H7 (cell line): ENCODE measurements around the gene BPNT1. TPM values are rescaled to one million over a fixed set of nuclear protein-coding genes. Genes with fewer than 3 reads are reported as not detected.
"Not testable (repeated sequence)": the region's sequence is repeated elsewhere in the genome, so short reads cannot be mapped to it uniquely, and the experiment has no call there.

Experiments used
- DNase-seq: peaks from one replicate; pipeline ENCODE4 v3.0.0; 2012
- H3K27me3 ChIP-seq: 2 replicates; pipeline ENCODE4 v1.6.0; 2011; ENCODE audit warnings: mild to moderate bottlenecking, low read length; ENCODE audit not compliant: control insufficient read depth, insufficient read depth
- H3K36me3 ChIP-seq: replicated peaks from 2 replicates; pipeline ENCODE4 v1.5.1; 2011; ENCODE audit warnings: low read length; ENCODE audit not compliant: control insufficient read depth, insufficient read depth
- H3K4me3 ChIP-seq: 2 replicates; pipeline ENCODE4 v1.5.1; 2011; ENCODE audit warnings: low read depth, mild to moderate bottlenecking, control low read depth, low read length, moderate library complexity; ENCODE audit not compliant: insufficient read depth
- total RNA-seq: library from RNA; depleted of rRNA; stranded (reverse); fragments of >200 nt; shearing (Covaris generic); gene quantifications from 2 replicates; pipeline ENCODE4 v1.2.3, GENCODE V29; 2014

Gene BPNT1
- total RNA-seq, 1 experiment from 2014 or later: 26.4 TPM

GRCh38 chr1:220046052-220046930 is 43.3 kb downstream of the BPNT1 start, which contains the start of gene EPRS1:
Gene EPRS1 (minus strand): TSS chr1:220046505. CDS start chr1:220046388, 117 bp downstream.
- Histone ChIP-seq H3K4me3 (peak within 1 kb of the TSS; percentile 98), H3K27me3 (no peaks in the 10 kb centered on the region; the same call in 1 of the 2 replicates), H3K36me3 (no peaks in the 10 kb centered on the region; the same call in 1 of the 2 replicates)
- peak; percentile 92 for DNase-seq

DNA sequence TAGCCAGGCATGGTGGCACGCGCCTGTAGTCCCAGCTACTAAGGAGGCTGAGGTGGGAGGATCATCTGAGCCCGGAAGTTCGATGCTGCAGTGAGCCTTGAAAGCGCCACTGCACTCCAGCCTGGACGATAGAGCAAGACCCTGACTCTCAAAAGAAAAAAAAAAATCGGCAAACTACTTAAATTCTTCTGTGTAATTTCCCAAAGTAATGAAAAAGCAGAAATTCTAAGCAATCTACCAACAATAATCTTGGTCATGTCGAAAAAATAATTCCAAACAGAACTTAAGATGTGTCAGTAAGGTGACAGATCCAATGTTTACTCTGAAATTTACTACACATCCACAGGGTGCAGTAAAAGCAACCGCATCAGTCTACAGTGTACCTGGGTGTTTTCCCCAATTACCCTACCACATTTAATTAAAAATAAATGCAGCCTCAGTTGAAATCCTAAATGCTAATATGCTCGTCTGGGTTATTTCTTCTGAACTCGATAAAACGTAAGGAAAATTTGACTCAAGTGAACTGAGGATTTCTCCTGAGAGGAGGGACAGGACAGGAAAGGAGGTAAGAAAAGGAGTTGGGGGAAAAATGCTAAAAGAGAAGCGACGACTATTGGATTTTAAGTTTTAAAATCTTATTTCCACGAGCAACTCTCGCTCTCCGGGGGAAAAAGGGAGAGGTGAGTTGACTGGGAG is 44.1 kb downstream of the BPNT1 start:
- H3K36me3 ChIP-seq: no peaks in the 10 kb centered on the region; the same call in 1 of the 2 replicates
- DNase-seq: peak; percentile 15
- H3K4me3 ChIP-seq: peak overlapping the region; percentile 98
- H3K27me3 ChIP-seq: no peaks in the 10 kb centered on the region; the same call in 1 of the 2 replicates

GRCh38 chr1:220044678-220045355 is 44.8 kb downstream of the BPNT1 start:
- no peaks in the 10 kb centered on the region; the same call in 1 of the 2 replicates for H3K27me3 ChIP-seq
- peak overlapping the region; percentile 98; the same call in 1 of the 2 replicates for H3K4me3 ChIP-seq
- peaks cover 1% of the 10 kb centered on the region for H3K36me3 ChIP-seq
- no peak for DNase-seq

DNA sequence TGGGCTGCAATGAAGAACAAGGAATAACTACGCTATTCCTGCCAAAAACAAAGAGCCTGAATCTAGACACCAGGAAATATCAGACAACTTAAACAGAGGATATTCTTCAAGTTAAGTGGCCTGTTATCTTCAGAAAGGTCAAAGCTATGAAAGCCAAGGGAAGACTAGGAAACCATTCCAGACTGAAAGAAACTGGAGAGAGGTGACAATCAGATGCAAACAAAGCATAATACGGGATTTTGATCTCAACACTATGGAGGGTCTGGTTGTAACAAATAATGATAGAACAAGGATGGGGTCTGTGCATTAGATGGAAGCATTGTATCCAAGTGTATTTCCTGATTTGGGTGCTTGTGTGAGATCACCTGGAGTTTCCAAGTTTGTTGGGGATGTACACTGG is 45.9 kb downstream of the BPNT1 start:
- H3K27me3 ChIP-seq: no peaks in the 10 kb centered on the region; the same call in 1 of the 2 replicates
- H3K36me3 ChIP-seq: peaks cover 8% of the 10 kb centered on the region
- no peak overlapping the region for H3K4me3 ChIP-seq
- DNase-seq: no peak

DNA sequence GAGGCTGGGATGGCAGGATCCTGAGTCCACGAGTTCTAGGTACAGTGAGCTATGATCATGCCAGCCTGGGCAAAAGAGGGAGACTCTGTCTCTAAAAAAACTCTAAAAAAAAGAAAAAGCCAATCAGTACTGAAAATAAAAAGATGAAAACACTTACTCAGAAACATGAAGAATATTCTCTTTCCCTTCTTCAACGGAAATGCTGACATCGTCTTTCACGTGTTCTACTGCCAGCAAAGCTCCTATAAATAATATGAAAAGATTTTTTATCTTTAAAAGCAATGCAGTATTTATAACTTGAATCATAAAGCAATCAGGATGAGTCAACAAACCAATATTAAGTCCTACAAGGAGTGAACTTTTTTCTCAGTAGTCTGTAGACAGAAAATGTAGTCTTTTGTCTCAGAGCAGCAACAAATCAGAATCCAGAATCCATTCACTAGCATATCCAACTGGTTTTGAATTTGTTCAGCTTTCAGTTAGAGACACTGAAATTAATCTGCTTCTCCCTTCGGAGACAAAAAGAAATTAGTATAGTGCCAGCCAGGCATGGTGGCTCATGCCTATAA is 49.5 kb downstream of the BPNT1 start:
- no peak overlapping the region for H3K4me3 ChIP-seq
- DNase-seq: no peak
- peaks cover 8% of the 10 kb centered on the region for H3K36me3 ChIP-seq
- no peaks in the 10 kb centered on the region for H3K27me3 ChIP-seq

DNA sequence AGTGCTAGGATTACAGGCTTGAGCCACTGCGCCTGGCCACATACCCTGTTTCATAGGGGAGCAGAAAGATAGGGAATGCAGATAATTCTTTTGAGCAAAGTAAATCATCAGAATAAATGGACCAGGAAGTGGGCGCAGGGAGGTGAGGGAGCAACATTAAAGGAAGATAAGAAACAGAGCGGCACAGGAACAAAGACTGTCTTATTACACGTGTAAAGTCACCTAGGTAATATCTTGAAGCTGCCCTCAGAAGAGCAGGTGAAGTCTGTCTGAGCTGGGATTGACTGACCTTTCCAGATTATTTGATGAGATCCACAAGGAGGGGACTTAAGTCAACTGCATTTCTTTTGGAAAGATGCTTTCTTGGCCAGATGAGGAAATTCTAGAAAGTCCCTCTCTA is 50.9 kb downstream of the BPNT1 start:
- Histone ChIP-seq H3K27me3 (no peaks in the 10 kb centered on the region), H3K36me3 (peaks cover 8% of the 10 kb centered on the region), H3K4me3 (no peak overlapping the region)
- DNase-seq: no peak

DNA sequence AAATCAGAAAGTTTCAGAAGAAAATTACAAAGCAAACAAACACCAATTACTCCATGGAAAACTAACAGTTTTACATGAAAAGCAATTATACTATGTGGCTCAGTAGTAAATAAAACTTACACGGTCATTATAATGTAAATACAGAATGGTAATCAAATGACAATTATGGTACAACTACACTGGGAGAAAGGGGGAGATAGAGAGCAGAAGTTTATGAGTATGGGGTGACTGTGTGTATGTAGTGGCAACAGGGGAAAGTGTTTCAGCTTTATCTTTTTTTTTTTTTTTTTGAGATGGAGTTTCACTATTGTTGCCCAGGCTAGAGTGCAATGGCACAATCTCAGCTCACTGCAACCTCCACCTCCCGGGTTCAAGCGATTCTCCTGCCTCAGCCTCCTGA is 51.8 kb downstream of the BPNT1 start:
- not testable (repeated sequence) for H3K27me3 ChIP-seq, DNase-seq, H3K36me3 ChIP-seq, H3K4me3 ChIP-seq

- Histone ChIP-seq H3K4me3 (no peak overlapping the region), H3K27me3 (no peaks in the 10 kb centered on the region), H3K36me3 (peaks cover 6% of the 10 kb centered on the region)
- no peak for DNase-seq
Observed at GRCh38 chr1:220032911-220033310, 56.7 kb downstream of the BPNT1 start.

- Histone ChIP-seq H3K36me3 (peaks cover 6% of the 10 kb centered on the region), H3K4me3 (no peak overlapping the region), H3K27me3 (no peaks in the 10 kb centered on the region)
- DNase-seq: no peak
Observed at GRCh38 chr1:220031287-220031686, 58.3 kb downstream of the BPNT1 start.

- peaks cover 6% of the 10 kb centered on the region for H3K36me3 ChIP-seq
- DNase-seq: no peak
Observed at GRCh38 chr1:220028346-220028895, 61.2 kb downstream of the BPNT1 start.

DNA sequence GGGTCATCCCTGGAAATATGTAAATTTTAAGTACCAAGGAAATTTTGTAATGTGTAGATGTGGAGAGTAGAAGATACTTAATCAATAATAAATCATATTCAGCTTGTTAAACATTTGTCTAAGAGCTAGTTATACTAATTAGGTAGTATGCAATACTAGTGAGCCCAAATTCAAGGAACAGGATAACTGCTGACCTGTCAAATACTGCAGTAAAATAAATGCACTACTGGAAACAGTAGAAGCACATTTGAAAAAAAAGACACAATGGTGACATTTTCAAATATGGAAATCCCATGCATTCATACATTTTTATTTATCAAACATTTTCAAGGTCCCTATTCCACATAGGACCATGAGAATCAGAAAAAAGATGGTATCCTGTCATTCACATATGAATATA is 70.5 kb downstream of the BPNT1 start:
- DNase-seq: no peak
- no peak overlapping the region for H3K4me3 ChIP-seq
- peaks cover 13% of the 10 kb centered on the region for H3K36me3 ChIP-seq
- H3K27me3 ChIP-seq: no peaks in the 10 kb centered on the region

More at GRCh38 chr1:220028346-220028895, 61.2 kb downstream of the BPNT1 start:
- Histone ChIP-seq H3K27me3 (no peaks in the 10 kb centered on the region), H3K4me3 (no peak overlapping the region)

GRCh38 chr1:220013497-220013896 is 76.1 kb downstream of the BPNT1 start:
- Histone ChIP-seq H3K4me3 (no peak overlapping the region), H3K27me3 (no peaks in the 10 kb centered on the region), H3K36me3 (peaks cover 9% of the 10 kb centered on the region)
- no peak for DNase-seq

- DNase-seq: no peak
- H3K36me3 ChIP-seq: peaks cover 7% of the 10 kb centered on the region
- no peaks in the 10 kb centered on the region for H3K27me3 ChIP-seq
- no peak overlapping the region for H3K4me3 ChIP-seq
Observed at GRCh38 chr1:220012259-220012658, 77.3 kb downstream of the BPNT1 start.

GRCh38 chr1:220011620-220012019 is 78.0 kb downstream of the BPNT1 start:
- peaks cover 7% of the 10 kb centered on the region for H3K36me3 ChIP-seq
- no peaks in the 10 kb centered on the region for H3K27me3 ChIP-seq
- H3K4me3 ChIP-seq: no peak overlapping the region
- DNase-seq: no peak
